GM12878 (cell line): ENCODE data around the gene MYH10. TPM values are rescaled to one million over a fixed set of nuclear protein-coding genes. Genes with fewer than 3 reads are reported as not detected.

Source experiments
- ATAC-seq: fragments of 200-7000 bp; cut with Tn5 transposase; 3 replicates; pipeline ENCODE4 v1.9.1; 2020; ENCODE audit warnings: mild to moderate bottlenecking, moderate library complexity
- BruUV-seq: library from RNA; stranded (reverse); fragments of 400-500 nt; replicated peaks from 2 replicates; lab custom pipeline; 2021; lab: Mats Ljungman, UMichigan
- CTCF ChIA-PET: fragments of 300-600 bp; sonication (Branson Sonifier 250); formaldehyde crosslinking; extraction: SDS; loops from one replicate; lab custom pipeline; 2021; ENCODE audit warnings: inconsistent platforms; lab: Yijun Ruan, JAX
- POLR2A ChIA-PET: fragments of 350-600 bp; formaldehyde crosslinking; extraction: SDS; loops from one replicate; lab custom pipeline; 2021; ENCODE audit warnings: inconsistent platforms; lab: Charles Lee
- RAD21 ChIA-PET: fragments of 300-600 bp; sonication (Branson Sonifier 250); formaldehyde crosslinking; loops from one replicate; lab custom pipeline; 2023; ENCODE audit warnings: antibody characterized with exemption; ENCODE audit not compliant: unreplicated experiment; lab: Charles Lee
- SMC1A ChIA-PET: fragments of 300-600 bp; sonication (Branson Sonifier 250); formaldehyde crosslinking; loops from one replicate; lab custom pipeline; 2023; ENCODE audit not compliant: unreplicated experiment, uncharacterized antibody; lab: Charles Lee
- DNase-seq: peaks from one replicate; pipeline ENCODE4 v3.0.0-alpha.2; 2011; ENCODE audit warnings: low read depth, low spot score
- FAIRE-seq: peaks from 3 replicates; lab custom pipeline; 2011; peaks lifted over from hg19 to GRCh38; lab: Jason Lieb, UNC
- H2AFZ ChIP-seq: 2 replicates; pipeline ENCODE4 v1.6.0; 2011; ENCODE audit warnings: low read depth, low read length, control low read depth; ENCODE audit not compliant: control insufficient read depth
- H3K27ac ChIP-seq: 2 replicates; pipeline ENCODE4 v1.5.1; 2011; ENCODE audit warnings: control low read depth; ENCODE audit not compliant: control insufficient read depth, insufficient read depth
- H3K27me3 ChIP-seq, 2 experiments: replicated peaks in 1 of 2; 2 replicates each; pipeline versions ENCODE4 v1.6.0 to v1.6.1; 2011; ENCODE audit warnings: low read length in 1 of 2; ENCODE audit not compliant: control insufficient read depth in 2 of 2, insufficient read depth in 2 of 2
- H3K36me3 ChIP-seq, 2 experiments: 2 replicates each; pipeline ENCODE4 v1.5.1; 2011; ENCODE audit warnings: low read length in 1 of 2; ENCODE audit not compliant: control insufficient read depth in 2 of 2, insufficient read depth in 2 of 2
- H3K4me1 ChIP-seq: 2 replicates; pipeline ENCODE4 v1.6.1; 2011; ENCODE audit warnings: mild to moderate bottlenecking, low read length, moderate library complexity, mixed read lengths; ENCODE audit not compliant: control insufficient read depth, insufficient read depth
- H3K4me2 ChIP-seq: 2 replicates; pipeline ENCODE4 v1.6.0; 2011; ENCODE audit warnings: control low read depth; ENCODE audit not compliant: control insufficient read depth, insufficient read depth
- H3K4me3 ChIP-seq: fragments of 200-600 bp; sonication (generic); 2 replicates; pipeline ENCODE4 v1.5.1; 2016
- H3K79me2 ChIP-seq: 2 replicates; pipeline ENCODE4 v1.6.0; 2011; ENCODE audit warnings: low read length; ENCODE audit not compliant: control insufficient read depth, insufficient read depth
- H3K9ac ChIP-seq: 2 replicates; pipeline ENCODE4 v1.8.0; 2011; ENCODE audit warnings: low read length, control low read depth, mixed read lengths; ENCODE audit not compliant: control insufficient read depth, insufficient read depth
- H3K9me3 ChIP-seq: replicated peaks from 3 replicates; pipeline ENCODE4 v1.5.1; 2011; ENCODE audit warnings: mild to moderate bottlenecking, low read length; ENCODE audit not compliant: control insufficient read depth, insufficient read depth
- H4K20me1 ChIP-seq: 2 replicates; pipeline ENCODE4 v1.6.0; 2011; ENCODE audit not compliant: control insufficient read depth, insufficient read depth
- E2F4 ChIP-seq: IDR thresholded peaks from 2 replicates; pipeline ENCODE4 v1.6.1; 2012; ENCODE audit warnings: low read depth, low read length, improper control_type of control experiment
- ELK1 ChIP-seq: IDR thresholded peaks from 2 replicates; pipeline ENCODE4 v1.6.1; 2012; ENCODE audit warnings: low read depth, low read length, improper control_type of control experiment
- EP300 ChIP-seq, 2 experiments: fragments of 150-350 bp in 1 of 2; IDR thresholded peaks; 2 replicates each; pipeline ENCODE4 v1.6.1; 2011 to 2012; ENCODE audit warnings: low read depth in 2 of 2, low read length in 2 of 2, borderline replicate concordance in 1 of 2, improper control_type of control experiment in 1 of 2, inconsistent platforms in 1 of 2; ENCODE audit not compliant: control insufficient read depth in 1 of 2
- GATAD2B ChIP-seq: fragments of 450-650 bp; conservative IDR thresholded peaks from 2 replicates; pipeline ENCODE4 v1.6.1; 2017; ENCODE audit warnings: low read depth, mild to moderate bottlenecking, moderate library complexity
- JUNB ChIP-seq: IDR thresholded peaks from 2 replicates; pipeline ENCODE4 v1.6.1; 2016; ENCODE audit warnings: antibody characterized with exemption, mild to moderate bottlenecking
- MLLT1 ChIP-seq: fragments of 450-650 bp; IDR thresholded peaks from 2 replicates; pipeline ENCODE4 v1.6.1; 2016; ENCODE audit warnings: mild to moderate bottlenecking
- NR2F1 ChIP-seq: fragments of 450-650 bp; conservative IDR thresholded peaks from 2 replicates; pipeline ENCODE4 v1.6.1; 2017; ENCODE audit warnings: mild to moderate bottlenecking
- PML ChIP-seq: IDR thresholded peaks from 2 replicates; pipeline ENCODE4 v1.6.1; 2012; ENCODE audit warnings: low read length, inconsistent platforms
- SKIL ChIP-seq: fragments of 450-650 bp; IDR thresholded peaks from 2 replicates; pipeline ENCODE4 v1.6.1; 2017; ENCODE audit warnings: mild to moderate bottlenecking, low read depth, inconsistent platforms; ENCODE audit not compliant: poor library complexity, severe bottlenecking
- ZNF687 ChIP-seq: fragments of 450-650 bp; IDR thresholded peaks from 2 replicates; pipeline ENCODE4 v1.6.1; 2017; ENCODE audit warnings: mild to moderate bottlenecking, moderate library complexity
- WGBS: methylation state at CpG from one replicate; pipeline ENCODE4 v1.1.6; 2016; ENCODE audit warnings: low lambda C conversion rate; ENCODE audit not compliant: insufficient replicate concordance, insufficient coverage; ENCODE audit errors: missing lambda C conversion rate; 5-methylcytosine and 5-hydroxymethylcytosine counted together
- in situ Hi-C: fragments of 300-500 bp; cut with MboI; formaldehyde crosslinking; loops from 9 replicates; pipeline ENCODE4 v1.14.3; 2018; ENCODE audit warnings: mixed read lengths
- intact Hi-C: fragments of 100-400 bp; cut with micrococcal nuclease; formaldehyde crosslinking; loops from one replicate; pipeline ENCODE4 v1.14.2; 2022; ENCODE audit not compliant: unreplicated experiment
- polyA plus RNA-seq, 11 experiments: library from polyadenylated mRNA; depleted of rRNA in 4 of 11; unstranded in 6 of 11; stranded (reverse) in 5 of 11; fragments of >200 nt; fragmentation: Nextera tagmentation in 4 of 11; fragmentation: Illumina TruSeq in 1 of 11; extraction: Ambion mirVana in 4 of 11; extraction: Trizol in 1 of 11; gene quantifications; 1 replicate in 1 of 11; 2 replicates in 10 of 11; pipeline versions ENCODE4 v1.2.1 to v1.2.3, GENCODE V29; 2011 to 2016; ENCODE audit warnings: inconsistent platforms in 2 of 11, missing spikeins in 2 of 11, low read depth in 1 of 11
- total RNA-seq, 4 experiments: library from RNA; depleted of rRNA in 3 of 4; stranded (reverse); fragments of >200 nt in 3 of 4; fragmentation: Illumina TruSeq in 1 of 4; extraction: Trizol in 1 of 4; gene quantifications; 2 replicates each; pipeline versions ENCODE4 v1.2.1 to v1.2.3, GENCODE V29; 2013 to 2021

The MYH10 gene
- total and polyA plus RNA-seq, 10 of the 15 experiments (the other 5 are each of a cell fraction or from before 2014, with no cell fraction given) = 0.33 to 7.1 (median 1.0) TPM

- TF ChIP-seq PML (no peak), ELK1 (no peak), E2F4 (no peak), GATAD2B (no peak)
- TF ChIP-seq, all 136 proteins: peak for 0
These were observed 171.4 kb downstream of the MYH10 start (continued) for GRCh38 chr17:8459107-8459506.

GRCh38 chr17:8458128-8458527, 172.4 kb downstream of the MYH10 start:
- Histone ChIP-seq H3K9ac (no peak overlapping the region), H3K4me1 (no peaks in the 10 kb centered on the region), H4K20me1 (no peaks in the 10 kb centered on the region), H3K27ac (no peak overlapping the region), H2AFZ (no peak overlapping the region), H3K79me2 (no peaks in the 10 kb centered on the region), H3K36me3 (peaks cover 8 to 32% of the 10 kb centered on the region in 2 experiments), H3K27me3 (no peaks in the 10 kb centered on the region), H3K4me3 (no peak overlapping the region), H3K4me2 (no peak overlapping the region), H3K9me3 (no peaks in the 10 kb centered on the region)
- no TSS peak for BruUV-seq
- ChIA-PET POLR2A (no interaction called here), SMC1A (no interaction called here), CTCF (interaction anchor here (0.9 kb wide), 1 partner anchor 21 kb away, joined by 3 read pairs; no protein-coding TSS in a partner anchor), RAD21 (no interaction called here)
- DNase-seq (no peak), ATAC-seq (no peak), FAIRE-seq (no peak)
- WGBS = 97% methylated on average over 6 of the region's 6 CpGs
- intact Hi-C loops (no loop called here), in situ Hi-C loops (no loop called here)
- no peak for TF ChIP-seq EP300 (IDR thresholded peaks at IDR 0.05; ENCODE audit: borderline replicate concordance in 1 of 2, control insufficient read depth in 1 of 2, low read depth in 2 of 2, low read length in 2 of 2)
- no peak for TF ChIP-seq ZNF687
- no peak for TF ChIP-seq MLLT1
- no peak for TF ChIP-seq NR2F1
- TF ChIP-seq JUNB = no peak
- no peak for TF ChIP-seq SKIL
